PC-9 (cell line): ENCODE data around the gene PPP1R9A. TPM values are rescaled to one million over a fixed set of nuclear protein-coding genes. Genes with fewer than 3 reads are reported as not detected.
A peak's percentile ranks its signal among the peaks of the same experiment; 100 is the strongest.

Source experiments
- BruUV-seq: library from RNA; stranded (reverse); fragments of 400-500 nt; replicated peaks from 2 replicates; lab custom pipeline; 2021; lab: Mats Ljungman, UMichigan
- CTCF ChIA-PET: fragments of 300-600 bp; sonication (Branson Sonifier 250); formaldehyde crosslinking; loops from one replicate; lab custom pipeline; 2022; ENCODE audit warnings: antibody characterized with exemption; lab: Charles Lee
- POLR2A ChIA-PET: fragments of 300-600 bp; sonication (Branson Sonifier 250); formaldehyde crosslinking; loops from one replicate; lab custom pipeline; 2022; ENCODE audit warnings: antibody characterized with exemption; ENCODE audit not compliant: unreplicated experiment; lab: Charles Lee
- DNase-seq, 2 experiments: peaks; one replicate each; pipeline versions ENCODE4 v3.0.0 to v3.0.0-alpha.2; 2015 to 2022; ENCODE audit warnings: mixed read lengths in 1 of 2
- H2AFZ ChIP-seq: fragments of 200-600 bp; sonication (generic); 2 replicates; pipeline ENCODE4 v1.8.1; 2017; ENCODE audit warnings: antibody characterized with exemption
- H3F3A ChIP-seq: fragments of 200-600 bp; sonication (generic); 2 replicates; pipeline ENCODE4 v1.8.1; 2017; ENCODE audit warnings: antibody characterized with exemption, mild to moderate bottlenecking, low read depth; ENCODE audit not compliant: insufficient read depth
- H3K27ac ChIP-seq: fragments of 200-600 bp; sonication (generic); 2 replicates; pipeline ENCODE4 v1.6.1; 2016; ENCODE audit warnings: mixed run types
- H3K27me3 ChIP-seq: fragments of 200-600 bp; sonication (generic); 2 replicates; pipeline ENCODE4 v1.6.1; 2016; ENCODE audit warnings: low read depth, mixed run types; ENCODE audit not compliant: insufficient read depth
- H3K36me3 ChIP-seq: fragments of 200-600 bp; sonication (generic); 2 replicates; pipeline ENCODE4 v1.6.1; 2016; ENCODE audit warnings: low read depth, mixed run types
- H3K4me1 ChIP-seq: fragments of 200-600 bp; sonication (generic); replicated peaks from 2 replicates; pipeline ENCODE4 v1.6.1; 2016; ENCODE audit warnings: mixed run types; ENCODE audit not compliant: insufficient read depth
- H3K4me2 ChIP-seq: fragments of 200-600 bp; sonication (generic); 2 replicates; pipeline ENCODE4 v1.6.1; 2017; ENCODE audit warnings: mixed run types
- H3K4me3 ChIP-seq: fragments of 200-600 bp; sonication (generic); 2 replicates; pipeline ENCODE4 v1.6.1; 2016; ENCODE audit warnings: mixed run types
- H3K79me2 ChIP-seq: fragments of 200-600 bp; sonication (generic); 2 replicates; pipeline ENCODE4 v1.6.1; 2017; ENCODE audit warnings: low read depth, mixed run types
- H3K9me2 ChIP-seq: fragments of 200-600 bp; sonication (generic); 2 replicates; pipeline ENCODE4 v1.8.1; 2017; ENCODE audit warnings: mild to moderate bottlenecking; ENCODE audit not compliant: insufficient read depth
- H3K9me3 ChIP-seq: fragments of 200-600 bp; sonication (generic); 2 replicates; pipeline ENCODE4 v1.8.1; 2016; ENCODE audit warnings: low read depth; ENCODE audit not compliant: insufficient read depth
- H4K20me1 ChIP-seq: fragments of 200-600 bp; sonication (generic); 2 replicates; pipeline ENCODE4 v1.8.1; 2017; ENCODE audit not compliant: insufficient read depth
- CTCF ChIP-seq: fragments of 200-600 bp; sonication (generic); conservative IDR thresholded peaks from 2 replicates; pipeline ENCODE4 v1.6.1; 2017; ENCODE audit warnings: mixed run types, antibody characterized with exemption, mild to moderate bottlenecking, moderate library complexity
- EZH2 ChIP-seq: fragments of 200-600 bp; sonication (generic); IDR thresholded peaks from 2 replicates; pipeline ENCODE4 v1.8.0; 2017; ENCODE audit warnings: antibody characterized with exemption, low read depth
- intact Hi-C: fragments of 100-400 bp; cut with micrococcal nuclease; formaldehyde crosslinking; loops from one replicate; pipeline ENCODE4 v1.10.0; 2022; ENCODE audit not compliant: unreplicated experiment
- total RNA-seq: library from RNA; stranded (reverse); gene quantifications from 2 replicates; pipeline ENCODE4 v1.2.3, GENCODE V29; 2021

PPP1R9A gene
- total RNA-seq, 1 experiment from 2014 or later = 11.5 TPM

GRCh38 chr7:95276114-95276513 lies 368.7 kb downstream of the PPP1R9A start:
- Histone ChIP-seq H3K9me3 (no peaks in the 10 kb centered on the region), H3K4me1 (no peaks in the 10 kb centered on the region), H4K20me1 (no peaks in the 10 kb centered on the region), H3K79me2 (no peaks in the 10 kb centered on the region), H3K4me2 (no peak overlapping the region), H3K4me3 (no peak overlapping the region), H3K27me3 (no peaks in the 10 kb centered on the region), H2AFZ (no peak overlapping the region), H3K27ac (no peak overlapping the region), H3K9me2 (no peaks in the 10 kb centered on the region), H3F3A (no peaks in the 10 kb centered on the region), H3K36me3 (no peaks in the 10 kb centered on the region)
- POLR2A ChIA-PET = no interaction called here
- intact Hi-C loops = no loop called here
- peak in 1 of 2 experiments; percentile 17 for DNase-seq
- BruUV-seq = no TSS peak
- TF ChIP-seq EZH2 (no peak), CTCF (no peak)
- CTCF ChIA-PET = interaction anchor here (0.6 kb wide), 1 partner anchor 24 kb away, joined by 20 read pairs; no protein-coding TSS in a partner anchor

GRCh38 chr7:95279417-95279816 lies 372.0 kb downstream of the PPP1R9A start:
- TF ChIP-seq EZH2 = no peak
- TF ChIP-seq CTCF = no peak
- H3K36me3 ChIP-seq = no peaks in the 10 kb centered on the region
- no peaks in the 10 kb centered on the region for H3F3A ChIP-seq
- ChIA-PET POLR2A (no interaction called here), CTCF (no interaction called here)
- no peaks in the 10 kb centered on the region for H3K27me3 ChIP-seq
- no peaks in the 10 kb centered on the region for H4K20me1 ChIP-seq
- intact Hi-C loops = no loop called here
- no peaks in the 10 kb centered on the region for H3K9me3 ChIP-seq
- no peak for DNase-seq
- H3K4me3 ChIP-seq = no peak overlapping the region
- H3K9me2 ChIP-seq = no peaks in the 10 kb centered on the region
- no peaks in the 10 kb centered on the region for H3K79me2 ChIP-seq
- H3K4me1 ChIP-seq = no peaks in the 10 kb centered on the region
- H3K27ac ChIP-seq = no peak overlapping the region
- H2AFZ ChIP-seq = no peak overlapping the region
- H3K4me2 ChIP-seq = no peak overlapping the region
- no TSS peak for BruUV-seq

- Histone ChIP-seq H3K9me2 (no peaks in the 10 kb centered on the region), H3K9me3 (no peaks in the 10 kb centered on the region), H3K36me3 (no peaks in the 10 kb centered on the region), H3F3A (no peaks in the 10 kb centered on the region), H3K27ac (no peak overlapping the region), H3K4me1 (no peaks in the 10 kb centered on the region), H3K27me3 (no peaks in the 10 kb centered on the region), H2AFZ (no peak overlapping the region), H3K4me3 (no peak overlapping the region), H4K20me1 (no peaks in the 10 kb centered on the region), H3K79me2 (no peaks in the 10 kb centered on the region), H3K4me2 (no peak overlapping the region)
- TF ChIP-seq EZH2 = no peak
- no peak for TF ChIP-seq CTCF
- CTCF ChIA-PET = no interaction called here
- POLR2A ChIA-PET = no interaction called here
- intact Hi-C loops = no loop called here
- DNase-seq = no peak
- BruUV-seq = no TSS peak
These were observed 378.7 kb downstream of the PPP1R9A start for GRCh38 chr7:95286096-95286495.
